Left colon (tissue), 2 donors: ENCODE measurements around the gene NDUFB3. TPM values are rescaled to one million over a fixed set of nuclear protein-coding genes. Genes with fewer than 3 reads are reported as not detected.
"Not testable (repeated sequence)": the region's sequence is repeated elsewhere in the genome, so short reads cannot be mapped to it uniquely, and the experiment has no call there.

ENCODE experiments used
- ATAC-seq: fragments of 200-7000 bp; cut with Tn5 transposase; one replicate; pipeline ENCODE4 v1.9.1; 2020; ENCODE audit warnings: mild to moderate bottlenecking, moderate library complexity
- DNase-seq, 2 donors: peaks; one replicate each; pipeline ENCODE4 v3.0.0-alpha.2; 2020
- intact Hi-C, 2 donors: fragments of 100-400 bp; cut with DNase I in 1 of 2; cut with micrococcal nuclease in 1 of 2; formaldehyde crosslinking; loops; one replicate each; pipeline versions ENCODE4 v1.11.2 to v1.14.0; 2022; cut with DNase I, micrococcal nuclease
- total RNA-seq, 2 donors: library from RNA; stranded (reverse); fragmentation: NEBNext Ultra II Directional; extraction: Animal tissue kit (Norgen Biotek cat#: 25700); gene quantifications; one replicate each; pipeline ENCODE4 v1.2.1, GENCODE V29; 2021
- donor health status: DM: no; HTN: no; CAD: no.
- donor health status: DM: yes; HTN: yes; CAD: no.

The NDUFB3 gene
- total RNA-seq, 2 donors from 2014 or later: 152 to 153 TPM

- intact Hi-C loops: no loop called here
- no peak for DNase-seq
- ATAC-seq: no peak
These were observed 1.3 kb downstream of the NDUFB3 start for GRCh38 chr2:201073071-201073470.

DNA sequence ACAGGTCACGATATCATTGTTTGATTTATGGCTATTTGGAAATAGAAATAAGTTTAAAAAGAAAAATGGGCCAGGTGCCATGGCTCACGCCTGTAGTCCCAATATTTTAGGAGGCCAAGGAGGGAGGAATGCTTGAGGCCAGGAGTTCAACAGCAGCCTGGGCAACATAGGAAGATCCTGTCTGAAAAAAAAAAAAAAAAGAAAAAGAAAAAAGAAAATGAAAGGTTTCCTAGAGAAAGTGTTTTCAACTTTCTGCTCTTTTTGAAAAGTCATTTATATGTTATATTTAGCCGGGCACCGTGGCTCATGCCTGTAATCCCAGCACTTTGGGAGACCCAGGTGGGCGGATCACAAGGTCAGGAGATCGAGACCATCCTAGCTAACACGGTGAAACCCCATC, 3.2 kb downstream of the NDUFB3 start:
- intact Hi-C loops: no loop called here
- DNase-seq (no peak), ATAC-seq (no peak)

DNA sequence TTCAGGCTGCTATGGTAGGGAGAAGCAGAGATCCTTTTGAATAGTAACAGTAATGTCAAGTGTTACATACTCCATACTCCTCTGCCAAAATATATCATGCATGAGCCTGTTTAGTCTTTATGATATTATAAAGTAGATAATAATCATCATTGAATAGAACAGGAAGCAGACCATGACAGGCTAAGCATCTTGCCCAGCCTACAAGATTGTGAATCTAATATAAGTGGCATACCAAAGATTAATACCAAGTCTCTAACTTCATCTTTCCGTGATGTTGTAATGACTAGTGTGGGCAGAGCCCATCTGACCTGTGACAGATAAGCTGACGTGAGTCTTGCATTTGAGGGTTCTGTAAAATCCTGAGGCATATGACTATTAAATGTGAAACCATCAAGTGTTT, 13.1 kb downstream of the NDUFB3 start:
- DNase-seq (no peak), ATAC-seq (no peak)
- intact Hi-C loops: no loop called here

DNA sequence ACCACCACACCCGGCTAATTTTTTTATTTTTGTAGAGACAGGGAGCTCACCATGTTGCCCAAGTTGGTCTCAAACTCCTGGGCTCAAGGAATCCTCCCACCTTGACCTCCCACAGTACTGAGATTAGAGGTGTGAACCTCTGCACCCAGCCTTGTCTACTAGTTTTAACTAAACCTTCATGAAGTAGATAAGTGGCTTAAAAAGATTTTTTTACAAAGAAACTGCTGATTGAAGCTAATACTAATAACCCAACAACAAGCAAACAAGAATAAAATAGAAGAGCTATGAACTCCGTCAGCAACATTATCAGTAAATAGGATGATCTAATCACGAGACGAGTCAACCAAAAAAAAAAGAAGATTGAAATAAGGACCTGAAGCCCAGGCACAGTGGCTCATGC, 18.8 kb downstream of the NDUFB3 start:
- ATAC-seq (no peak), DNase-seq (no peak)
- intact Hi-C loops: no loop called here

- intact Hi-C loops: no loop called here
- DNase-seq: no peak
- ATAC-seq: no peak
These were observed 21.8 kb downstream of the NDUFB3 start for GRCh38 chr2:201093573-201093972.

DNA sequence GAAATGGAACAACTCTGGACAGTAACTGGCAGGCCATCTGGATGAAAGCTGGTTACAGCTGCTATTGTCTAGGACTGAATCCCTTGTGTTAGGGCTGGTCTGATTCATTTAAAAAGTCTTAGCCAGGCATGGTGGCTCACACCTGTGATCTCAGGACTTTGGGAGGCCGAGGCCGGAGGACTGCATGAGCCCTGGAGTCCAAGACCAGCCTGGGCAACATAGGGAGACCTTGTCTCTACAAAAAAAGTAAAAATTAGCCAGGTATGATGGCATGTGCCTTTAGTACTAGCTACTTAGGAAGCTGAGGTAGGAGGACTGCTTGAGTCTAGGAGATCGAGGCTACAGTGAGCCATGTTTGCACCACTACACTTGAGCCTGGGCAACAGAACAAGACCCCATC, 28.7 kb downstream of the NDUFB3 start:
- ATAC-seq (no peak), DNase-seq (no peak)
- intact Hi-C loops: no loop called here

- intact Hi-C loops: no loop called here
- ATAC-seq: no peak
These were observed 34.0 kb downstream of the NDUFB3 start for GRCh38 chr2:201105759-201106158.

DNA sequence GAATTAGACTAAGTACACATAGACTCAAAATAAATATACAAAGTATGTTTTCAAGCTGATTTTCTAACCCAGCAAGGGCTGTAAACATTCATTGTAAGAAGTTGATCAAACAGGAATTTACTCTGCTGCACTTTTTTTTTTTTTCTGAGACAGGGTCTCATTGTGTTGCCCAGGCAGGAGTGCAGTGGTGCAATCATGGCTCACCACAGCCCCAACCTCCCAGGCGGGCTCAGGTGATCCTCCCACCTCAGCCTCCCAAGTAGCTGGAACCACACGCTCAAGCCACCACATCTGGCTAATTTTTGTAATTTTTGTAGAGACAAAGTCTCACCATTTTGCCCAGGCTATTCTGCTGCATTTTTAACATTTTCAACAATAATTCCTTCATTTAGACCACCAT, 35.8 kb downstream of the NDUFB3 start:
- intact Hi-C loops: no loop called here
- DNase-seq: no peak
- ATAC-seq: no peak

More at GRCh38 chr2:201105759-201106158, 34.0 kb downstream of the NDUFB3 start:
- no peak for DNase-seq

DNA sequence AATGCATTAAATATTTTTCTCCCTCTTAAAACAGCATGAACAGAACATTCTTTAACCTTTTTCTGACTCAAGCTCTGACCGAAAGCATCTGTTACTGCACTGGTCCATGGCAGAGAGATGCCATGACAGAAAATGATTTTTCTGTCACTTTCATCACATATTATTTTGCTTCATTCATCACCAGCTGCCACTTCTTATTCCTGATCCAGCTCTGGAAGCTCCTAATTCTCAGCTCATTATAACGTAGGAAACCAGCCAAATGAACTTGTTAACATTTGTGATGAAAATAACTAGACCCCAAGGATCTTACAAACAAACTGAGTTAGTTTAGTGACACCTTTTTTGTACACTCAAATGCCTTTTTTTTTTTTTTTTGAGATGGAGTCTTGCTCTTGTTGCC, 36.5 kb downstream of the NDUFB3 start:
- ATAC-seq: no peak
- intact Hi-C loops: no loop called here
- no peak for DNase-seq

GRCh38 chr2:201109186-201109585, 37.4 kb downstream of the NDUFB3 start:
- ATAC-seq (no peak), DNase-seq (no peak)
- intact Hi-C loops: no loop called here

- ATAC-seq: no peak
These were observed 38.8 kb downstream of the NDUFB3 start for GRCh38 chr2:201110615-201111014.

GRCh38 chr2:201111096-201111495, 39.3 kb downstream of the NDUFB3 start:
- DNase-seq (no peak), ATAC-seq (no peak)
- intact Hi-C loops: no loop called here

More at GRCh38 chr2:201110615-201111014, 38.8 kb downstream of the NDUFB3 start:
- intact Hi-C loops: no loop called here
- DNase-seq: no peak

- DNase-seq: no peak
- ATAC-seq: no peak
- intact Hi-C loops: no loop called here
These were observed 42.5 kb downstream of the NDUFB3 start for GRCh38 chr2:201114350-201114749.

DNA sequence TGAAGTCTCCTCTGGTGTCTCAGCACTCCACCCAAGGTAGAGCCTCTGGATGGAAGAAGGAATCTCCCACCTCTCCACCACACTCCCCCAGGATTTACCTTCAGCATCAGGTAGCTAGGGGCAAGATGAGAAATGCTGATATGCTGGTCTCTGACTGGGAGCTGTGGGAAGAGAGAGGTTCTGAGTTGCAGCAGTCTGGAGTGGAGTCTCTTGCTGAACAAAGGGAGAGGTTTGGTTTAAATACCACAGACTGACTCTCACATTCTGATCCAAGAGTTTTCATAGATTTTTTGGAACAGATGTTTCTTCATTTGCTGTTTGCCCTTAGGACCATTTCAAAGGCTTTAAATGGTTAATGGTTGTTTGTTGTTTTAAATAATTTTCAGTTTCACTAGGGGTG, 43.0 kb downstream of the NDUFB3 start:
- intact Hi-C loops: loop anchor here in 1 of 2 donors (5.0 kb wide), 1 partner anchor 42 kb away; no protein-coding TSS in a partner anchor
- ATAC-seq (no peak), DNase-seq (no peak)

GRCh38 chr2:201116115-201116958, 44.5 kb downstream of the NDUFB3 start, which contains the start of gene CFLAR:
CFLAR (plus strand) TSS chr2:201116164; CDS start chr2:201129866, 13,702 bp downstream.
- intact Hi-C loops: loop anchor here in 1 of 2 donors (5.0 kb wide), 1 partner anchor 41 kb away; no protein-coding TSS in a partner anchor
- peak; percentile 72 for ATAC-seq

GRCh38 chr2:201116959-201117734, 45.3 kb downstream of the NDUFB3 start:
- DNase-seq (peak; percentile 66 to 70), ATAC-seq (peak; percentile 40)
- intact Hi-C loops: loop anchor here in 1 of 2 donors (5.0 kb wide), 1 partner anchor 40 kb away; no protein-coding TSS in a partner anchor

More at GRCh38 chr2:201116115-201116958, 44.5 kb downstream of the NDUFB3 start, which contains the start of gene CFLAR:
- DNase-seq: peak; percentile 79 to 81

- intact Hi-C loops: loop anchor here in 1 of 2 donors (5.0 kb wide), 1 partner anchor 40 kb away; no protein-coding TSS in a partner anchor
- ATAC-seq, DNase-seq: not testable (repeated sequence)
These were observed 45.9 kb downstream of the NDUFB3 start for GRCh38 chr2:201117735-201118094.

GRCh38 chr2:201118121-201118960, 46.5 kb downstream of the NDUFB3 start:
- ATAC-seq (peak; percentile 51), DNase-seq (peak; percentile 92 to 94)
- intact Hi-C loops: loop anchor here in 1 of 2 donors (5.0 kb wide), 1 partner anchor 39 kb away; no protein-coding TSS in a partner anchor
